SH-SY5Y (cell line): ENCODE measurements around the gene STX1B.

Source experiments
- GATA2 ChIP-seq: IDR thresholded peaks from 2 replicates; pipeline ENCODE4 v1.6.1; 2011; ENCODE audit warnings: mild to moderate bottlenecking, low read depth, low read length
- GATA3 ChIP-seq: IDR thresholded peaks from 2 replicates; pipeline ENCODE4 v1.6.1; 2011; ENCODE audit warnings: low read depth, mild to moderate bottlenecking, low read length, moderate library complexity

DNA sequence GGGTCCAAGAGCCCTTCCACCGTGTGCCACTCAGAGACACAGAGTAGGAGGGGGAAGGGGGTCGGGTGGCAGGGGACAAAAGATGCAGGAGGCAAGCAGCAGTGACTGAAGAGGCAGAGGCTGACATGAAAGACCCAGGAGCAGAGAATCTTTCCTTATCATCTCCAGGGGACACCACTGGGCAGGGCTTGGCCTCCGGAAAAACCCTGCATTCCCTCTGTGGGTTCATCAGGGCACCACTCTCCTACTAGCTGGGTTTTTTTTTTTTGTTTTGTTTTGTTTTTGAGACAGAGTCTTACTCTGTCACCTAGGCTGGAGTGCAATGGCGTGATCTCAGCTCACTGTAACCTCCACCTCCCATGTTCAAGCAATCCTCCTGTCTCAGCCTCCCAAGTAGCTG, 20.8 kb upstream of the STX1B start:
- no peak for TF ChIP-seq GATA2
- no peak for TF ChIP-seq GATA3
